Stimulated activated CD8-positive, alpha-beta memory T cell treated with anti-CD3 and anti-CD28 coated beads, Interleukin-12 subunit alpha, Interleukin-12 subunit beta, amount 100 ng/mL, for 24 hours (primary cell): ENCODE results near the gene TIGD1.
A peak's percentile ranks its signal among the peaks of the same experiment; 100 is the strongest.

ENCODE experiments used
- DNase-seq: peaks from one replicate; pipeline ENCODE4 v3.0.0-alpha.2; 2020; ENCODE audit errors: extremely low read depth

The TIGD1 gene

GRCh38 chr2:232550354-232551249 lies at the start of gene TIGD1, which contains the start of gene EIF4E2:
TSS of gene TIGD1 (minus strand) at chr2:232550557. CDS start at chr2:232549882, 675 bp downstream.
TSS of gene EIF4E2 (plus strand) at chr2:232550689. CDS start at chr2:232550725, 36 bp downstream.
- DNase-seq, result peak; percentile 78

- no peak for DNase-seq
Observed at GRCh38 chr2:232598293-232598692, 47.9 kb upstream of the TIGD1 start.

GRCh38 chr2:232597362-232598079 lies 47.2 kb upstream of the TIGD1 start:
- no peak for DNase-seq

GRCh38 chr2:232593982-232594381 lies 43.6 kb upstream of the TIGD1 start:
- no peak for DNase-seq

- DNase-seq, result no peak
Observed at GRCh38 chr2:232592772-232593395, 42.5 kb upstream of the TIGD1 start.

- no peak for DNase-seq
Observed at GRCh38 chr2:232588680-232589585, 38.6 kb upstream of the TIGD1 start.

GRCh38 chr2:232588031-232588430 lies 37.7 kb upstream of the TIGD1 start:
- no peak for DNase-seq

- DNase-seq, result no peak
Observed at GRCh38 chr2:232587512-232587911, 37.2 kb upstream of the TIGD1 start.

- no peak for DNase-seq
Observed at GRCh38 chr2:232586943-232587505, 36.7 kb upstream of the TIGD1 start.

GRCh38 chr2:232584238-232584637 lies 33.9 kb upstream of the TIGD1 start:
- no peak for DNase-seq

- no peak for DNase-seq
Observed at GRCh38 chr2:232581725-232582124, 31.4 kb upstream of the TIGD1 start.

- DNase-seq, result no peak
Observed at GRCh38 chr2:232580648-232580981, 30.3 kb upstream of the TIGD1 start.

GRCh38 chr2:232578626-232579025 lies 28.3 kb upstream of the TIGD1 start:
- DNase-seq, result no peak

GRCh38 chr2:232577841-232578240 lies 27.5 kb upstream of the TIGD1 start:
- no peak for DNase-seq

- DNase-seq, result no peak
Observed at GRCh38 chr2:232576995-232577394, 26.6 kb upstream of the TIGD1 start.

- DNase-seq, result no peak
Observed at GRCh38 chr2:232575404-232575746, 25.0 kb upstream of the TIGD1 start.

GRCh38 chr2:232574674-232575403 lies 24.5 kb upstream of the TIGD1 start:
- DNase-seq, result no peak

- DNase-seq, result no peak
Observed at GRCh38 chr2:232573771-232574435, 23.5 kb upstream of the TIGD1 start.

GRCh38 chr2:232573042-232573441 lies 22.7 kb upstream of the TIGD1 start:
- no peak for DNase-seq

- no peak for DNase-seq
Observed at GRCh38 chr2:232571026-232571474, 20.7 kb upstream of the TIGD1 start.
